ENCODE data around the gene ITGA8.
"Not testable (repeated sequence)": the region's sequence is repeated elsewhere in the genome, so short reads cannot be mapped to it uniquely, and the experiment has no call there.

Gene ITGA8

GRCh38 chr10:15562578-15562977 is 157.1 kb downstream of the ITGA8 start:
- no peak for DNase-seq (ENCODE audit: low read depth in 4 of 4, low spot score in 1 of 4)

- no peak for DNase-seq (ENCODE audit: low read depth in 4 of 4, low spot score in 1 of 4)
These were observed 157.6 kb downstream of the ITGA8 start for GRCh38 chr10:15562116-15562515.

GRCh38 chr10:15558136-15558535 is 161.6 kb downstream of the ITGA8 start:
- no peak for DNase-seq (ENCODE audit: low read depth in 4 of 4, low spot score in 1 of 4)

GRCh38 chr10:15557168-15557567 is 162.6 kb downstream of the ITGA8 start:
- DNase-seq (ENCODE audit: low read depth in 4 of 4, low spot score in 1 of 4): not testable (repeated sequence)

- DNase-seq (ENCODE audit: low read depth in 4 of 4, low spot score in 1 of 4): no peak
These were observed 168.8 kb downstream of the ITGA8 start for GRCh38 chr10:15550950-15551349.

- DNase-seq (ENCODE audit: low read depth in 4 of 4, low spot score in 1 of 4): no peak
These were observed 171.4 kb downstream of the ITGA8 start for GRCh38 chr10:15548331-15548730.

- no peak for DNase-seq (ENCODE audit: low read depth in 4 of 4, low spot score in 1 of 4)
These were observed 173.1 kb downstream of the ITGA8 start for GRCh38 chr10:15546606-15547005.

GRCh38 chr10:15545884-15546283 is 173.8 kb downstream of the ITGA8 start:
- no peak for DNase-seq (ENCODE audit: low read depth in 4 of 4, low spot score in 1 of 4)

- no peak for DNase-seq (ENCODE audit: low read depth in 4 of 4, low spot score in 1 of 4)
These were observed 174.5 kb downstream of the ITGA8 start for GRCh38 chr10:15545266-15545665.

GRCh38 chr10:15543994-15544393 is 175.7 kb downstream of the ITGA8 start:
- DNase-seq (ENCODE audit: low read depth in 4 of 4, low spot score in 1 of 4): no peak

- DNase-seq (ENCODE audit: low read depth in 4 of 4, low spot score in 1 of 4): no peak
These were observed 176.9 kb downstream of the ITGA8 start for GRCh38 chr10:15542817-15543216.

GRCh38 chr10:15541376-15541775 is 178.3 kb downstream of the ITGA8 start:
- no peak for DNase-seq (ENCODE audit: low read depth in 4 of 4, low spot score in 1 of 4)

GRCh38 chr10:15540727-15541126 is 179.0 kb downstream of the ITGA8 start:
- DNase-seq (ENCODE audit: low read depth in 4 of 4, low spot score in 1 of 4): no peak

GRCh38 chr10:15539262-15539661 is 180.5 kb downstream of the ITGA8 start:
- DNase-seq (ENCODE audit: low read depth in 4 of 4, low spot score in 1 of 4): no peak

GRCh38 chr10:15534928-15535538 is 184.7 kb downstream of the ITGA8 start:
- not testable (repeated sequence) for DNase-seq (ENCODE audit: low read depth in 4 of 4, low spot score in 1 of 4)

GRCh38 chr10:15531927-15532722 is 187.6 kb downstream of the ITGA8 start:
- no peak for DNase-seq (ENCODE audit: low read depth in 4 of 4, low spot score in 1 of 4)

- no peak for DNase-seq (ENCODE audit: low read depth in 4 of 4, low spot score in 1 of 4)
These were observed 190.9 kb downstream of the ITGA8 start for GRCh38 chr10:15528859-15529239.

GRCh38 chr10:15526754-15527153 is 193.0 kb downstream of the ITGA8 start:
- no peak for DNase-seq (ENCODE audit: low read depth in 4 of 4, low spot score in 1 of 4)

GRCh38 chr10:15521328-15521903 is 198.3 kb downstream of the ITGA8 start:
- no peak for DNase-seq (ENCODE audit: low read depth in 4 of 4, low spot score in 1 of 4)

- DNase-seq (ENCODE audit: low read depth in 4 of 4, low spot score in 1 of 4): no peak
These were observed 201.5 kb downstream of the ITGA8 start for GRCh38 chr10:15518250-15518649.

- no peak for DNase-seq (ENCODE audit: low read depth in 4 of 4, low spot score in 1 of 4)
These were observed 203.3 kb downstream of the ITGA8 start for GRCh38 chr10:15516256-15517085.

- DNase-seq (ENCODE audit: low read depth in 4 of 4, low spot score in 1 of 4): no peak
These were observed 204.5 kb downstream of the ITGA8 start for GRCh38 chr10:15515202-15515601.
